ENCODE measurements around the gene LRTM2.
"Not testable (repeated sequence)": the region's sequence is repeated elsewhere in the genome, so short reads cannot be mapped to it uniquely, and the experiment has no call there.

Gene LRTM2

DNA sequence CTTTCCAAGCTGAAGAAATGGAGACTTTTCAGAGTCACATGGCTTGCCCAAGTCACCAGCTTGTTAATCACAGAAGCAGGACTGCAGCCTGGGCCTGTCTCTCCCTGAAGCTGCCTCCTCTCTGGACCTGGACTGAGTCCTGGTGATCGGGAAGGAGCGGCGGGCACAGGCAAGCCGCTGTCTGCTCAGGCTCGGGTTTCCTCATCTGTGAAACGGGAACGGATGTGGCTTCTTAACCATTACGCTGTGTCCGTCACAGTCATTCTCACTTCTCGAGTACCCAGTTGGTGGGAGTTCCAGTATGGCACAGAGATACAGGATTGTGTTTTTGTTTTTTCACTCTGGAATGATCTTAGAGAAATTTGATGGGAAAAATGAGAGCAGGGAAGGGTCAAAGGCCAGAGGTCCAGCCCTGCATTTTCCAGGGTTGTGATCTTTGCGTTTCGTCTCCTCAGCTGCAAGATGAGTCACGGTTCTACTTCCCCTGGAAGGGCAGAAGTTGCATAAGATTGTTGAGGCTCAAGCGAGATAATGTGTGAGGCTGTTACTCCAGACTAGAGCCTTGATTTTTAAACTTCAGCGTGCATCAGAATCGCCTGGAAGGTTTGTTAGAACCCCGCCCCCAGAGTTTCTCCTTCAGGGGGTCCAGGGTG is 7.6 kb upstream of the LRTM2 start:
- no peak for DNase-seq

DNA sequence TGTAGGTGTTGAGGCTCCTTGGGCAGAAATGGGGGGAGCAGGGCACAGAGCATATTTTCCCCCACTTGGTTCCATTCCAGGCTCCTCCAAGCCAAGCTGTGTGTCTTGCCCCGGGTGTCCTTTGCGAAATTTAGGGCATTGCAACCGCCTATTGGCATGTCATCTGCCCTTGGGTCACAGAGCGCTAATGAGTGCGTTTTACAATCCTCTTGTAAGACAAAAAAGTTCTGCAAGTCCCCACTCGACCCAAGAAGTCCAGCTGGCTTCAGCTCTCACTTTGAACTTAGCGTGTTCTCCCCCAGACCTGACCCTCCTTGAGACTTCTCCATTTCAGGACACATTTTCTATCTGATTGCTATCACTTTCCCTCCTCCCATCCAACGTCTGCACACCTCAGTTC is 6.1 kb upstream of the LRTM2 start:
- no peak for DNase-seq

GRCh38 chr12:1815108-1815507 is 5.3 kb upstream of the LRTM2 start:
- no peak for DNase-seq

DNA sequence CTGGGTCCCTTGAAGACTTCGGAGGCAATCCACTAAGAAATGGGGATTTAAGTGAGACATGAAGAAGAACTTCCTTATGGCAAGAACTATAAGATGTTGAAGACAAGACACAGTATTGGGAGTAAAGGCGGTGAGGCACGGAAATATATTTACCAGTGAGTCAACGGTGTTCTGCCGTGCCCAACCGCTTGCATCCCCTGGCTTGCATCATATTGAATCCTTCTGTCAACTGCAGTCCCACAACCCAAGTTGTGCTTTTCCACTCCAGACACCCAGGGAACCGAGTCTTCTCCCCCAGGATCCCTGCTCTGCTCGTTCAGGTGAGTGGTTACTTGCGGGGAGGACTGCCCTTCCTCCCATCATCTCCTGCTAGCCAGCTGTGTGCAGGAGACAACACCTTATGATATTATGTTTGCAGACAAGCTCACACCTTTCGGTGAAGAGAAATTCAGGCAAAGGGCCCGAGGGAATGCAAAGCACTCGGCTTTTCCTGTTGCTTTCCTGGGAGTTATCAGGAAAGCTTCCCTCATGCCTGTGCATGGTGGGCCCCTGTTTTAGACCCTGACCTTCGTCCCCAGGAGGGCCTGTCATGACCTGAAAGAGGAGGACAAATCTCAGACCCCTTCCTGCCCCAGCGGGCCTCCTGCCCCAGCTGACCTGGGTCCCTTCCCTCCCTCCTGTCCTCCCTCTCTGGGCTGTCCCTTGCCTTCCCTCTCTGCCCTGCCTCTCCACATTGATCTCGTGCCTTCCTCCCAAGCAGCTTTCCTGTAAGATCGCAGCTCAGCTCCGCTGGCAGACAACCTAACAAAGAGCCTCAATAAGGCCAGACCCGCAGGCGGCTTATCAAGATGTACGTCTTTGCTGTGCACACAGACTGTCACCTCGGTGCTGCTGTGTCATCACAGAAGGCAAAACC is 4.3 kb upstream of the LRTM2 start:
- no peak for DNase-seq

GRCh38 chr12:1816730-1817348 is 3.5 kb upstream of the LRTM2 start:
- DNase-seq, result no peak

DNA sequence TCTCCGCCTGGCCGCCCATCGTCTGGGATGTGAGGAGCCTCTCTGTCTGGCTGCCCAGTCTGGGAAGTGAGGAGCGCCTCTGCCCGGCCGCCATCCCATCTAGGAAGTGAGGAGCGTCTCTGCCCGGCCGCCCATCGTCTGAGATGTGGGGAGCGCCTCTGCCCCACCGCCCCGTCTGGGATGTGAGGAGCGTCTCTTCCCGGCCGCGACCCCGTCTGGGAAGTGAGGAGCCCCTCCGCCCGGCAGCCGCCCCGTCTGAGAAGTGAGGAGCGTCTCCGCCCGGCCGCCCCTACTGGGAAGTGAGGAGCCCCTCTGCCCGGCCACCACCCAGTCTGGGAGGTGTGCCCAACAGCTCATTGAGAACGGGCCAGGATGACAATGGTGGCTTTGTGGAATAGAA is 2.4 kb upstream of the LRTM2 start:
- DNase-seq, result not testable (repeated sequence)

- DNase-seq, result no peak
Observed at GRCh38 chr12:1819050-1819449, 1.3 kb upstream of the LRTM2 start.

- DNase-seq, result no peak
Observed at GRCh38 chr12:1819571-1819970, 794 bp upstream of the LRTM2 start.

- no peak for DNase-seq
Observed at GRCh38 chr12:1820896-1821291, 529 bp downstream of the LRTM2 start.

DNA sequence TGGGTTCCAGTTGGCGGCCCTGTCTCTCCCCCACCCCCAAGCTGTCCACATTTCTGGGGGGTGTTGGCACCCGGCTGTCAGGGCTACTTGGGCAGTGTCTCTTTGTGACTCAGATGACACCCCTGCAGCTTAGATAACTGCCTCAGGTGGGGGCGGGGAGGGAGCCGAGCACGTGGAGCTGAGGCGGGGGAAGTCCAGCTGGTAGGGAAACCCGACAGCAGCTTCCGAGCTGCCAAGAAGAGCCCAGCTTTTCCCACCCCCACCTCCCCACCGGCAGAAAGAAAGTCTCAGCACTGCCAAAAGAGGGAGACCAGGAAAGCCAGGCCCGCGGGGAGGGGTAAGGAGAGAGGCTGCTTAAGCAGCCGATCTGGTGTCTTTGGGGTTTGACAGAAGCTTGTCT is 1.4 kb downstream of the LRTM2 start:
- no peak for DNase-seq

- no peak for DNase-seq
Observed at GRCh38 chr12:1822699-1823098, 2.3 kb downstream of the LRTM2 start.

DNA sequence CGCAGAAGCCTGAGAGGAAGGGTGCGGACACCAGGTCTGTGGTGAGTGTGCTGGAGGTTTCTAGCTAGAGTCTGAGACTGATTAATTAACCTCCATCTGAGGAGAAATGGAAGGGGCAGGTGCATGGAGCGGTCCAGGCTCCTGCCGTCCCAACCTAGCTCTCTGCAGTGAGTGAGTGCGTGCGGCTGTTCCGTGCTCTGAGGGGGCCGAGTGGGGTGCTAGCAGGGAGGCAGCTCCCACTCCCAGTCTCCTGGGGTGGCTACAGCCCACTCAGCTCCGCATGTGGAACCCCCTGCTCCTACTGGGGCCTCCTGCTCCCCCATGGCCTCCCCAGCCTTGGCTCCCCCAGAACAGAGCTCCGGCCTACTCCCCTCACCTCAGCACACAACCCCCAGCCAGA is 2.9 kb downstream of the LRTM2 start:
- no peak for DNase-seq

DNA sequence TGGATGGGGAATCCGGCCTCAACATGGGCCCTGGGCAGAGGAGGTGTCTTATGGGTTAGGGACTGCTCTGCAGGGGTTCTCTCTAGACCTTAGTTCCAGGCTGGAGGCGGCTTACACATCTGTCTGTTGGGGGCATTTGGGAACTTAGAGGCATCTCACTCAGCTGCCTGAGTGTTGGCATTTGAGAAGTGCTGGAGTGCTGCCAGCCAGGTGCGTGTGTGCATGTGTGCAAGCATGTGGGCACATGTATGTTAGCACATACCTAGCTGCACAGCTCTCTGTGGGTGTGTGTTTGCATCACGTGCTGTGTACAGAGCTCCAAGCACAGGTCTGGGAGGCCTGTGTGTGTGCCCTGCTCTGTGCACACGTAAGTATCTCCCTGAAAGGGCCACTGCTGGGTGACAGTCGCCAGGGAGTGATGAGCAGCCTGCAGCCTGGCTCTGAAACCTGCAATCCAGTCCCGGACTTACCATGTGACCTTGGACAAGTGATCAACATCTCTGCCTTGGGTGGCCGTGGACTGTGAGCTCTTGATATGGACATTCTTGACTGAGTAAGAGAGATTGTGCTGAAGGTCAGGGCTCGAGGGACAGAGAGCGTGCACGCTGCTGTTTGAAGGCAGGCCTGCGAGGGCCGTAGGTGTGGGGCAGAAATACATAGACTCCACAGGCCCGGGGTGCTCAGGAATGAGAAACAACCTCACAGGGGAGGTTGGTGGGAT is 5.2 kb downstream of the LRTM2 start:
- no peak for DNase-seq

- DNase-seq, result no peak
Observed at GRCh38 chr12:1826401-1826800, 6.0 kb downstream of the LRTM2 start.

DNA sequence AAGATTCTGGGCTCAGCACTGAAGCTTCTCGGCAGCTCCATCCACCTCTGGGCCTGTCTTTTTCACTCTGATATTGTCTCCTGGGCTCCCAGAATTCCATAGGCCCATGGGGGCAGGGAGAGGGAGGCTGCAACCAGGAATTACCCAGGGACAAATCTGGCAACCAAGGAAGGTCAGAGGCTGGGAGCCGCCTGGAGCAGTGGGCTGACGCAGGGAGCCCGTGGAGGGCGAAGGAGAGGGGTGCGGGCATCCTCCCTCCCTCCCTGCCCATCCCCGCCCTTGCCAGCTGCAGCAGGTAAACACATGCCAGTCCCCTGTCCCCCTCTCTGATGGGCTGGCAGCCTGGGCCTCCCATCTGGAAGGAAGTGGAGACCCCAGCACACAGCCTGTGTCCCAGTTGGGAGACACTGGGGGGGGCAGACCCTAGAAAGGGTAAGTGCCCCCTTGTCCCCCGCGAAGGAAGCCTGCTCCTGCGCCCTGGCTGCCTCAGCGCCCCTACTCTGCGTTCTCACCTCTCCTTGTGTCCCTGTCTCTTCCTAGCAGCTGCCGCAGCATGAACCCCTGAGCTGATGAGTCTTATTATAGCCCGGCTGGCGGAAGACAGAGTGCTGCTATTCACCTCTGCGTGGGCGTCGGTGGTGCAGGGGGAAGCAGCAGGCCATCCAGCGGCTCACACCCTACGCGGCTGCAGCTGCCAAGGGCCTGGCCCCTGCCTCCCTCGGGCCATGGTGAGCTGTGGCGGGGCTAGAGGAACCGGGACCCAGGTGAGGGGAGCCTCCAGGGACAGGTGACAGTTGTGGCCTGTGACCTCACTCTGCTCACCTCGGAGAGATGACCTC is 6.7 kb downstream of the LRTM2 start:
- no peak for DNase-seq

DNA sequence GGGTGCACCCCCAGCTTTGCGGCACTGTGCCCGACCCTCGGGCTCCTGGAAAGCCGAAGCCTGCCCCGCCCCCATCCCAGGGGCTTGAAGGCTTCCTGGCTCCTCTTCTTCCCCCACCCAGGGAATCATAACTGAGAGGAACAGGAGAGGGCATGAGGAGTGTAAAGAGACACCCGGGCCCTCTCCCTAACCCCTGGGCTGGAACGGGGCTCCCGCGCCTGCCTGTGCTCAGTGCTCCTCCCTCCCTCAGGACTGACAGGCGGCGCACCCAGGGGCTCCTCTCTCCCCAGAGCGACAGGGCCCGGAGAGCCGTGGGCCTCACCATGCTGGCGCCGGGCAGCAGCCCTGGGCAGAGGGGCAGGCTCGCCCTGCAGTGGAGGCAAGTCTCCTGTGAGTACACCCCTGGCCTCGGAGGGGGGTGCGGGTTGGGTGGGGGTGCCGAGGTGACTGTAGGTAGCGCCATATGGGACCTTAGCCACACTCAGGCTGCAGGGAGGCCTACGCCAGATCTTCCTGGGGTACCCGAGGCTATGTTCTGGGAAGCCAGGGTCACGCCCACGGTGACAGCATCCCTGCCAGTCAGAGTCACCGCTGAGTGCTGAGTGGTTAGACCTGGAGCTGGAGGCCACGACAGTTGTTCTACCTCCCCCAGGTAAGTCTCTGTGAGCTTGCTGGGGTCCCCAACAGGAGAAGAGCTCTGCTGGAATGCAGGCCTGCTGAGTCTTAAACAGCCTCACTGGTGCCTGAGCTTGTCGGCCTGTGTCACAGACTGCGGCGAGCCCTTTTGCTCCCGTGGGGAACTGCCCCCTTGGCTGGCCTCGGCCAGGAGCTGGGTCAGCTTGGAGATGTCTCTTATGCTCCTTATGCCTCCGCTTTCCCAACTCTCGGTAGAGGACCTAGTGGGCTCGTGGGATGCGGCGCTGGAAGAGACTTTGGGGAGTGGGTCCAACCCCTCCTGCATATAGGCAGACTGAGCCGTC is 7.8 kb downstream of the LRTM2 start:
- no peak for DNase-seq

DNA sequence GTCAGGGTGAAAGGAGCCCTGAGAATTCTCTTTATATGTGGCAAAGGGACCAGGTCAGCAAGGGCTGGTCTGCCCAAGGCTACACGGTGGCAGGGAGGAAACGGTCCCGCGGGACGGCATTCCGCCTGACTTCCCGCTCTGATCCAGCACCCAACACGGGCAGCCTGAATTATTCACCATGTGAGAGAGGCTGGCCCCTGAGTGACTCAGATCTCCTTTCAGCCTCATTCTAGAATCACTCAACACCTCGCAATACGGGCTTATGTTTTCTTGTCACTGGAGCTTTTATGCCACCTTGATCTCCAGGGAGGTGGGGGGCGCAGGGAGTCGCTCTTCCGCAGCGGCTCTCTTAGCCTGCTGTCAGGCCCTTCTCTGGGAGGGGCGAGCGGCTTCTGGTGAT is 8.5 kb downstream of the LRTM2 start:
- DNase-seq, result no peak

DNA sequence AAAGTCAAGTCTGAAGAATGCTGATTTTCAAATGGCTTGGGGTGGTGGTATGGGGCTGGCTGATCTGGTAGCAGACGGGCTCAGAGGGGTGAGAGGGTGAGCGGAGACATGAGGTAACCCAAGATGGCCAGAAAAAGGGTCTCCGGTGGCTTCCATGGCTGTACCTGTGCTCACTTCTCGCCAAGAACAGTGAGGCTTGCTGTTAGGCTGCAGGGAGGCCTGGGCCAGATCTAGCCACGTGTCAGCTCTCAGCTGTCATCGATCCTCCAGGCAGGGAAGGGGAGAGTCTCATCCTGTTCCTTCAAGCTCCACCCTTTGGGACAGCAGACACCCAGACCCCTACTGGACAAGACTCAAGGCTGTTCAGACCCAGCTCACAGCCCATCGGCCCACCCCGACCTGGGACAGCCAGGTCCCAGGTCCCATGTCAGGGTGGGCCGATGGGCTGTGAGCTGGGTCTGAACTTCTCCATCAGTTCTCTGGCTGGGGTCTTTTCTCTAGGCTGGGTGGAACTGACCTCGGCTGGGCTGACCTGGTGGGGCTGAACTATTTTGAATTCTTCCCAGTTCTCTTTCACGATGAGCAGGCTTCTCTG is 9.0 kb downstream of the LRTM2 start:
- no peak for DNase-seq

DNA sequence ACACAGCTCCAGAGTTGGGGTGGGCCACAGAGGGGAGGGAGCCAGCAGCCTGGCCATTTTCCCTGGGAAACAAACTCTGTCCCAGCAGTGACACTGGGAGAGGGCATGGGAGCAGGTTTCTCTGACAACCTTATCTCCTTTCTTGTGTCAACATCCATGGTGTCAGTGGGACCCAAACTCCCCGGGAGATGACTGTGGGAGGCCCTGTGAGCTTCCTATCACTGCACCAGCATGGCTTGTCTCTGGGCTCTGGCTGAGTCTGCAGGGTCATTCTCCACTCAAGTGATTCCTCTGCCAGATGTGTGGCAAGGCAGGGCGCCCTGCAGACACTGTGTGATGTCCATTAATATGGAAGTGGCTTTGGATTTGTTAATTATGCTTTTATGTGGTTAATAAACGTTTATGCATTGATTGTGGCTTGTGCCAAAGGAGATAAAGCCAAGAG is 10.1 kb downstream of the LRTM2 start:
- DNase-seq, result no peak
